Hematopoietic multipotent progenitor cell treated with erythropoietin and hydrocortisone succinate and interleukin-3 and kit ligand, for 6 days (in vitro differentiated cells): ENCODE results near the gene TMEFF2.
A peak's percentile ranks its signal among the peaks of the same experiment; 100 is the strongest.

ENCODE experiments used
- DNase-seq: peaks from one replicate; pipeline ENCODE4 v3.0.0-alpha.2; 2015

Gene TMEFF2

DNA sequence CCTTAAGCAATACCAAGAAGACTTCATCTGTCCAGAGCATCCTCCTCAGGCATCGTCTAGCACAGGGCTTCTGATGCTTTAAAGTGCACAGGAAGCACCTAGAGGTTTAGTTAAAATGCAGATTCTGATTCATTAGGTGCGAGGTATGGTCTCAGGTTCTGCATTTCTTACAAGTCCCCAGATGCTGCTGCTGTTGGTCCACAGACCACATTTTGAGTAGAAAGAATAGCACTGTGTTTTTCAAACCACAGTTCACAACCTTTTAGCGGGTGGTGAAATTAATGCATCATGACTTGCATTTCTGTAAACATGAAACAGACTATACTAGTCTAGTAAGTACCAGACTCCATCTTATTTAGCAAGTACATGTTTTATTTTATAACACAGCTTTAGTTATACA, 134.6 kb downstream of the TMEFF2 start:
- DNase-seq: peak; percentile 4

DNA sequence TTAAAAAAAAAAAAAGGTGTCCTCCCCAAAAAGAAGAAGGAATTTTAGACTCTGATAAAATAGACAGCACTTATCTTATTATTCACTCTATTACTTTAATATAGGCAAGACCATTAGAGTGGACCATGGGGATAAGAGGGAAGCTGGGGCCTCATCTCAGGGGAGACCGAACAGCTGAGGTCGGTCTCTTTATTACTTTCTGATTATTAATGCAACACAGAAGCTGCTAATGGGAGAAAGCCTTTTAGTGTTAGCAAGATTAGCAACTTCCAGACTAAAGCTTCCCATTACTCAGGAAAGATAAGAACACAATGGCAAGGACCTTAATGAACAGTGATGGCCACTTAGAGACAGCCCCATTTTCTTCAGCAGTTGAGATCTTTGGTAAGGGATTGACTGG, 135.5 kb downstream of the TMEFF2 start:
- no peak for DNase-seq

DNA sequence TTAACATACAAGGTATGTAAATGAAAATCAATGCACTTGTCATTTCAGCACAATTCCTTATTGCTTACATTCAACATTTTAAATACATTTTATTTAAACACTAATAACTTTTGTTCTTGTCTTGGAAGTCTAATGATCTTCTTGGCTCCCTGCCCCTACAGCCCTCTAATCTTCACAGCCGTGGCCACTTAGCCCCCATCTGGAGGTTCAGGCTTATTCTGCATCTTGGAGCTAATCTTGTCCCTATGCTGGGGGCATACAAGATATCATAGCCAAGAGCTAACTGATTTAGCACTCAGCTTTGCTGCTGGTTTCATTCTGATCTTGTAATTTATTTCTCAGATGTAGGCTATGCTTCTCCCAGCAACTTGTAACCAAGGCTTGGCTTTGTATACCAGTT, 140.8 kb downstream of the TMEFF2 start:
- DNase-seq: no peak

DNA sequence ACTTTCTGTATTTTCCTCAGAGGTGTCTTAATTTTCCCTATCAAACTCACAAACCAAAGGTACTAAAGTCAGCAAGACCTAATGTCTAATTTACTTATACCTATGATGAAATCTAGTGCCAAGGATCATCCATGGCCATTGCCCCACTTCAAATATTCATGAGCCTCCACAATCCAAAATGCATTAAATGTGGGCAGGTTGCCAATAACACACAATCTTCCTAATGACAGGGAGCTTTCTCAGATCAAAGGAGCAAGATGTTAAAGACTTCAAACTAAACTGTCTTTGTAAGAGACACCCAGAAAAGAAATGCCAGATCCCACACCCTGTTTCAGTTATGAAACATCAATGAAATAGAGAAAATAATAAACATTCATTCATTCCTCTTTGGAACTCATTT, 143.2 kb downstream of the TMEFF2 start:
- DNase-seq: peak; percentile 23

DNA sequence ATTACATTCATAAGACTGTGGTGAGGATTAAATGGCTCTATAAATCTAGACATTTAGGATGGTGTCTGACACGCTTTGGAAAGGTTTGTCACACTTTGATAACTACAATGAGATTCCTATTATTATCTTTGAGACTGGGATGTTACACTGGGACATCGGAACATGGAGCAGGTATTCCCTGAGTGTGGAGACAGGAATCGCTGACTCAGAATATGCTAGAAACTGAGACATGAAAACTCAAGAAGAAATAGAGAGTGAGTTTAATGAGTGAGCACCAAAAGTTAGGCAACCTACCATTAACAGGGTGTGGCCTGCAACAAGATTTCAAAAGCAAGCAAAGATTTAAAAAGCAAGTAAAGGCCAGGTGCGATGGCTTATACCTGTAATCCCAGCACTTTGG, 145.4 kb downstream of the TMEFF2 start:
- no peak for DNase-seq

DNA sequence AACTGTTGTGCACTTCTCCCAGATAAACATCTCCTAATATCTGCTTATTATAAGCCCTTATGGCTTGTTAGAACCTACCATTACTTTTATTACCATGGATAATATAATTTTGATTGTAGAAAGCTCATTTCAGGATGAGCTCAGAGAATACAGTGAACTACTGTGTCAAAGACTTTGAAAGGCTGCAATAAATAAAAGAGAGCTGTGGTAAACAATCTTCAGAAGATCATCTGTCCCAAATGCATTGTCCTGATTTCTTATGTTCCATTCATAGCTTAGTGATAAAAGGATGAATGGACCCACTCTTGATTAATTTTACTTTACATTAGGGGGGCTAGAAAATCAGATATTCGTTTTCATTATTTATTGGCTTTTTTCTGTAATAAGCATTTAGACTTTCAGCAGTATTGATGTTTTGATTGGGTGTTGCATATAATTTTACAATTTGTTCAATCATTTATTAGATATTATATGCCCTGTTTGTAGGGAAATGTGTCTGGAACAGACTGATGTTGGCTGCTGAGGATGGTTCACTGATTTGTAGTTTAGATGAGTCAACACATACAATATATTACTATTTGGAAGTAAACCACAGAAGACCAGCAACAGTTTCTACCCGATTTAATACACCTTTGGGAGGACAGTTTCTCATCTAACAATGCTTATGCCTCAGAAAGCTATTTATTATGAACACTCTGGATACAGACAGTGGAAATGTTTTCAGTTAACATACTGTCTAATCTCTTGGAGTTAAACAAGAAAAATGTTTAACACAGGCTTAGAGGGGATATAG, 147.2 kb downstream of the TMEFF2 start:
- DNase-seq: no peak

DNA sequence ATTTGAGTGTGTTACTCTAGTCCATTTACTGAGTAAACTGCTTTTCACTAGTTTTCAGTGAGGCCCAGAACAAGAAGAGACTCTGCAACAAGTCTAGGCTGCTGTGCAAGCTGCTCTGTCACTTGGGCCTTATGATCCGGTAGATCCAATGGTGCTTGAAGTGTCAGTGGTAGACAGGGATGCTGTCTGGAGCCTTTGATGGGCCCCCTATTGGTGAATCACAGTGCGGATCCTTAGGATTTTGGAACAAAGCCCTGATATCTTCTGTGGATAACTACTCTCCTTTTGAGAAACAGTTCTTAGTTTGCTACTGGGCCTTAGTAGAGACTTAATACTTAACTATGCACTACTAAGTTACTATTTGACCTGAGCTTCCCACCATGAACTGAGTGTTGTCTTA, 150.2 kb downstream of the TMEFF2 start:
- DNase-seq: no peak

DNA sequence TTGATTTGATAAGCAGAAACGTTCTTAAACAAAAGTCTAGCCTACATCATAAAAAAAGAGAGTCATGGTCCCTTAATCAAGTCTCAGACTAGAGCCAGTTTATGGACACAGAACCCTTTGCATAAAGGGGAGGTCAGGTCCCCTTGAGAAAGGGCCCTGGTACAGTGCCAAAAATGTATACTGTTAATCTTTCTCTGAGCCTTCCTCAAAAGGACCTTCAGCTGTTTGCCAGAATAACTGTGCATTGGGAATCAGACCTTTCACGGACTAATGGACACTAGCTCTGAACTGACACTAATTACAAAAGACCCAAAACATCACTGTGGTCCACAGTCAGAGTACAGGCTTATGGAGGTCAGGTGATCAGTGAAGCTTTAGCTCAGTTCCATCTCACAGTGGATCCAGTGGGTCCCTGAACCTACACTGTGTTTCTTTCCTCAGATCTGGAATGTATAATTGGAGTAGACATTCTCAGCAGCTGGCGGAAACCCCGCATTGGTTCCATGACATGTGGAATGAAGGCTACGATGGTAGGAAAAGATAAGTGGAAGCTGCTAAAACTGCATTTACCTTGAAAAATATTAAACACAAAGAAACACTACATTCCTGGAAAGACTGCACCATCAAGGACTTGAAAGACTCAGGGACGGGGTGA, 151.4 kb downstream of the TMEFF2 start:
- no peak for DNase-seq

DNA sequence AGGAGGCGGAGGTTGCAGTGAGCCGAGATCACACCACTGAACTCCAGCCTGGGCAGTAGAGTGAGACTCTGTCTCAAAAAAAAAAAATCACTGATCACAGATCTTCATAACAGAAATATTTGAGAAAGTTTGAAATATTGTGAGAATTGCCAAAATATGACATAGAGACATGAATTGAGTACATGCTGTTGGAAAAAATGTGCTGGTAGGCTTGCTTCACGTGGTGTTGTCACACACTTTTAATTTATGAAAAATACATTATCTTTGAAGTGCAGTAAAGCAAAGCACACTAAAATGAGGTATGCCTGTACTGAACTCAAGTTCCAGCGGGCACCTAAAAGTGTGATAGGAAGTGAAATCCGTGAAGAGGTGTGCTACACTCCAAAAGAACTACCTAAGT, 152.6 kb downstream of the TMEFF2 start:
- no peak for DNase-seq

DNA sequence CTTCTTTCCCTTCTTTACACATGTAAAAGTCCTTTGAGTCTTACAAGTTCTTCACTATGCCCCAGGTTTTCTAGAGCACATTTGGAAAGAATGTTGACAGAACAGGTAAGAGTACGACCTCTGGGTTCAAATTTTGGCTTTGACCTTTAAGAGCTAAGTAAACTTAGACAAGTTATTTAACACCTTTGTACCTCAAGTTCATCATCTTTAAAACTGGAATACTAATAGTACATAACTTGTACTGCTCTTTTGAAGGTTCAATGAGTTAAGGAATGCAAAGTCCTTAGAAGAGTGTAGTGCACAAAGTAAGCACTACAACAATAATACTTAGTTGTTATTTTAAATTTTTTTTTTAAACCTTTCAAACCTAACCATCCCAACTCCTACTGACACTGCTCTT, 156.6 kb downstream of the TMEFF2 start:
- DNase-seq: no peak

DNA sequence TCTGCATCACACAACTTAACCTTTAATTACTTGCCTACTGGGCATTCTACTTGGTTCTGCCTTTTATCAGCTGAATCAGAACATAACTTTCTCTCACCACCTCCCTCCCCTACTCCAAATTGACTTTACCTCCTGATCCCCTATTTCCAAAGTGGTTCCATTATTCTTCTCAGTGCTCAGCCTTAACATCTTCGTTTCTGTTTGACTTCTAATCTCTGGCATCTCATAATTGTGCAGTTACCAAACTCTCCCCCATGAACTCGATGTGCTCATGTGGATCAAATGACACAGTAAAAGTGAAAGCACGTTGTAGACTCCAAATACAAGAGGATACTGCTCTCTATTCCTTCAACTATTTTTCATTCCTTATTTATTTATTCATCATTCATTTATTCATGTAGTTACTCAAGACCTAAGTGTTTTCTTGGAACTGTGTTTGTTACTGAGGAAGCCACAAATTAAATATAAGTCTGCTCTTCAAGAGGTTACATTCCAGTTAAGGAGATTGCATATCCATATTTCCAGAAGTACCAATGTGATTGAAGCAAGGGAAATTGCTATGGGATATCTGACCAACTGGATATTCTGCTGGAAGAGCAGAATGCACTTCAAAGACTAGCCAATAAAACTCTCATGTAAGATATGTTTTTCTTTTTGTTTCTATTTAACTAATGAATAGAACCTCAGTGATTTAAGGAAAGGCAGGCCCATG, 158.8 kb downstream of the TMEFF2 start:
- no peak for DNase-seq

DNA sequence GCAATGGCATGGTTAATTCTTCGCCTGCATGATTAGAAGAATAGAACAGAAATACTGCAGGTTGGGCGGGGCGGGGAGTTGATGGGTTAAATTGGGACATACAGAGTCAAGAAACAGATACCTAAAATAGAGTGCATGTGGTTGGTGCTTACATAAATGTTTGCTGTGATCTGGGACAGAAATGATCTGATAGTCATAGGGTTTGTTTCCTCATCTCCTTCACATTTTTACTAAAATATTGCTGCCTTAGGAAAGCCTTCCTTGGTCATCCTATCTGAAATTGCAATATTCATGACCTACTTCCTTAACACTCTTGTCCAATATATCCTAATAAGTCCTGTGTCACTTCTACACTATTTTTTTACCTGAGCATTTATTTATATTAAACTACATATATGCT, 163.9 kb downstream of the TMEFF2 start:
- no peak for DNase-seq

DNA sequence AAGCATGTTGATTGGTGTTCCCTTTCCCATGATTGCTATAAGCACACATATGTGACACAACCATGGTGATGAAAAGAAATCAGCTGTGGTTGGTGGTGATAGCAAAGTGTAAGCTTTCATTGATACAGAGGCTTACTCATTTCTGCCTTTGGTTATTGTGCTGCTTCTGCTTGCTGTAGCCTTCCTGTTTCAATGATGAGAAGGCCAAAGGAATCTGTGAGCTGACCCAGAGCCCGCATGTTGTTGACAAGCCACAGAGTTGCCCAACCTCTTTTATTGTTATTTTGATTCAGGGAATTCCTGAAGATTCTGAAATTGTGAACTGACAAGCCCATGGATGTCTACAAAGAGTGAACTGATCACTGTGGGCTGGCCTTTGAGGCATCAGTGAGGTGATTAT, 164.4 kb downstream of the TMEFF2 start:
- no peak for DNase-seq

DNA sequence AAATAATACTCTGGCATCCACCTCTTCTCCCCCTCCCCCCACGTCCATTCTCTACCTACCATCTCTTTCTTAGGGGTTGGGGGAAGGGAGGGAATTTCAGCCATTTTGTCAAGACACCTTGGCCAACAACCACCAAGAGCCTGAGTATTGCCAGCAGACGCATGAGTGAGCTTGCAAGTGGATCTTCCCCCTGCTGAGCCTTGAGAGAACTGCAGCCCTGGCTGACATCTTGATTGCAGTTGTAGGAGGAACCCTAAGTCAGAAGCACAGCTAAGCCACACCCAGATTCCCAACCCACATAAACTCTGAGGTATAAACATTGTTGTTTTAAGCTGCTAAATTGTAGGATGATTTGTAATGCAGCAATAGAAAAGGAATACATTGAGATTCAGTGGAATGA, 165.6 kb downstream of the TMEFF2 start:
- DNase-seq: peak; percentile 66

DNA sequence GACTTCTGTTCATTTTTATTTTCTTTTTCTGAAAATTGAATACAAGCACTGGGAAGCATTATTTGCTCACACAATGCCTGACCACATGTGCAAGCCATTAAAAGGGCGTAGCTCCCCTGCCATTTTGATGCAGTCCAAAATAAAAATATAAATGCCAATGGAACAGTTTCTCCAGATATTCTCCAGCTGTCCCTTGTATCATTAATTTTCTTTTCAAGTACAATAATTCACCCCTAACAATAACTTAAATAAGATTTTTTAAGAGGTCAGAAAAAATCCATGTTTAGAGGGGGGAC, 168.0 kb downstream of the TMEFF2 start:
- DNase-seq: no peak

DNA sequence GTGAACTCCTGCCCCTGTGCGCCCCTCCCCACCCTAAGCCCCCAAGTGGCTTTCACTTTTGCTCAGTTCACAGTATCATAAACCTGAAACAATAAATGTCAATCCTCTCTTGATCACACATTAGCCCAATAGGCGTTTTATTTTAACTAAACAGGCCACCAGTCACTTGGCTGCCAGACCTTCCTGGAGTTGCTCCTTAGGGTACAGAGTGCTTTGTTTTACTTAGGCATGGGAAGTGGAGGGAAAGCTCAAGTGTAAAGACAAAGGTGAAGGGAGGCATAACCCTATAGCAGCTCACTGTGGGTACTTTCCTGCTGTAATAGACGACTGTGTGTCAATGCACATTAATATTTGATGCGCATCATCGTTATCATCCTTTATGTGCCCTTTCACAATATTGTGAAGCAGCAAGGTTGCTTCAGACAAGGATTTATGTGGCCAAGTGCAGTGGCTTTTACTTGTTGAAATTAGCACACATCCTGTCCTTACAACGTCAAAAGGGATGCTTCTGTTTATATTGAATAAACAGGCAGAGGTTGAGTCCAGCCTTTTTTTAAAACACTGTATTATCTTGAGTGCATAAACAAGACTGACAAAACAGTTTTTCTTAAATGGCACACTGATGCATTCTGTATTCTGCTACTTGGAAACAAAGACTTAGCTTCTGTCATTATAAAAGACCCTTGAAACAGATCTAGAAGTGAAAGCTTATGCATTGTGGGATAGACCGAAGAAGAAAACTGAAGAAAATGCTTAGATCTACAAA, 168.5 kb downstream of the TMEFF2 start:
- no peak for DNase-seq

DNA sequence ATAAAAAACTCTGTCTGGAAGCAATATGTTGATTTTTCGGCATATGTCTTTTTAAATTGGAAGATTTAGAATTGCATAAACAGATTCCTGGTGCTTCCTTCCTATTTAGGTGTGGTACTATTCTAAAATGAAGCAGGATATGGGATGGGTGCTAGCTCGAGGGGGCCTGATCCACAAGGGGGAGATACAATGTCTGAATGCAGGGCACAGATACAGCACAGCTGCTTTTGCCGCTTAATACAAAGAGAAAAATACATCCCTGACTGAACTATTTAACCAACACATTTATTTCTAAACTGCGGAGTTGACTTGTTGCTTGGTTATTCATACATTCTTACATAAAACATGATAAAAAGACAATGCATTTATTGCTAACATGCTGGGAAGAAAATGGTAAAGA, 169.1 kb downstream of the TMEFF2 start:
- no peak for DNase-seq

DNA sequence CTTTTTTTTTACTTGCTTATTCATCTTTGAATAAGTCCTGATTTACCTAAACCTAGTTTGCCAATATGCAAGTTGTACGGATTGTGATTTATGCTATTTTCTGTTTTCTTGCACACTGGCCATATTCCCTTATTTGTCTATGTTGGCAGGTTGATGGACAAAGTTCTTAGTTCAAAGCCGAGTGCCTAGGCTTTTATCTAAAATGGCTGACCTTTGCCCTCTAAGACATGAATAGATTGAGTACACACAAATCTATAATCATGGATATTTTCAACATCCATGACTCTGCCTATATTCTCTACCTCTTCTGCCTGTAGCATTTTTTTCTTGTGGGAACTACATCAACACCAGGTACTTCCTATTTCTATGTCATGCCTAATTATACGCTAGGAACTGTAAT, 171.7 kb downstream of the TMEFF2 start:
- no peak for DNase-seq

DNA sequence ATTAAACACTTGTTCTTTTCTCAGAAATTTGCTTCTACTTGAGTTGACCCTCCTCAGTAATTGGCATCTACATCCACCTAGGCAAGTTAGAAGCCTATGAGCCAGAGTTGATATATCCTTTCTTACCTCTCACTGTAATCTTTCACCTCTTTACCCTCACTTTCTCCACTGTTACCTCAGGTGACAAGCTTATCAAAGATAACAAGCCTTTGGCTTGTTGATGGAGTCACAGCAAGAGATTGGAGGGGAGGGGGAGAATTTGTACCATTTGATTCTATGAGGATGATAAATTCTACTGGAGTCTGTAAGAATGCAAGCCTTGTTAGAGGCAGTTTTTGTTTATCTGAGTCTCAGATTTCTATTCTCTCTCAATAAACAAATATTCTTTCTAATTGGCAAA, 176.9 kb downstream of the TMEFF2 start:
- DNase-seq: no peak

DNA sequence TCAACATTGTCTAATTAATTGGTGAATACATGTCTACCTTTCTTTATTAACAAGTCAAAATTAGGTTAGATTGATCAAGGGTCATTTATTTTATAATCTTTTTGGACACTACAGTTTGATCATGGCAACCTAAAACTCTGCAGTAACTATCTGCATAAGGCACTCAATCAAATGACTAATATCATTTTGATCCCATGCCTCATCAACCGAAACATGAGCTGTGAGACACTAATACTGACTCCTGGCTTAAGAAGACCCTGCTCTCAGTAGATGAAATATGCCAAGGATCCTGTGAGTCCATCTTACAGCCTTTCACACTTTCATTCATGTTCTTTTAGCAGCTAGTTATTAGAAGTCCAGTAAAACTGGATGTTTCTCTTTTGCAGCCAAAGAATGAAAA, 178.5 kb downstream of the TMEFF2 start:
- DNase-seq: no peak

DNA sequence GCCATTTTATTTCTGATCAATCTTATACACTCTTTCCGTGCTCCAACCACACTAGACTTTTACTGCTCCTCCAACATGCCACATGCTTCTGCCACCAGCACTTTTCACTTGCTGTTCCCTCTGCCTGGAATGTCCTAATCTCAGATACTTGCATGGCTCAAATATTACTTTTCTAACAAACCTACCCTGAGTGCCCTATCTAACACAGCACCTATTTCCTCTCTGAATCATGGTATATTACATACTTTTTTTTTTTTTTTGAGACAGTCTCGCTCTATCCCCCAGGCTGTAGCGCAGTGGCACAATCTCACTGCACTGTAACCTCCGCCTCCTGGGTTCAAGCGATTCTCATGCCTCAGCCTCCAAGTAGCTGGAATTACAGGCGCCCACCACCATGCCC, 181.5 kb downstream of the TMEFF2 start:
- DNase-seq: no peak

DNA sequence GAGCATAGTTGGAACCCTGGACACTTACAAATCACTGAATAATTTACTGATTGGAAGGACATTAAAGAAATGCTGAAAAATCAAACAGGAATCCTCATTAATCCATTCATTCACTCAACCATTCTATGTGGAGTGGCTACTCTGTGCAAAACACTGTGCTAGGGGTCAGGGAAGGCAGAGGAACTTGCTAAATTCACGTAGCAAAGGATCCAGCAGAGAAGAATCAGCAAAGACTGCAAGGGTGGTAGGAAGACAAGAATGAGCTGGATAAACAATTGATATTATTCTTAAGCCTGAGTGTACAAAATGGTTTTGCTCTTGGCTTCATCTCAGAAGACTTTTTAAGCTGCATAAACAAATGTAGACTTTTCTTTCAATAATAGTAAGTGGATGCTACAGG, 183.5 kb downstream of the TMEFF2 start:
- no peak for DNase-seq

DNA sequence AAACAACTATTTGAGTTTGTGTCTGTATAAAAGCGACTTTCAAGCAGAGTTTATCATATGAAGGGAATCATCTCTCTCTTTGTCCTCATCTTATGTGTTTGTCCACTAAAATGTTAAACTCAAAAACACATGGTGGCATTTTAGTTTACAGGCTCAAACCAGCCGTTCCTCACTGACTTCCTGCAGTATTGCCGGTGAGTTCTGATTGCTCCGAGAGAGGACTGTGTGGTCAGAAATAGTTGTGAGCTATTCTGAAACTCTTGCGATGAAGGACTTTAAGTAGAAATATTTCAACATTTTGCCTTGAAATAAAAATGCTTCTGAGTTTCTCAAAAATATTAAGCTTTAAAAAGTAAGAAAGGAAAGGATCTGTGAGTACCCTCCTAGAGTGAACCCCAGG, 184.7 kb downstream of the TMEFF2 start:
- DNase-seq: no peak
